SK-N-MC (cell line): ENCODE results near the gene DCAF11.

Experiments
- EZH2 ChIP-seq: fragments of 200-600 bp; sonication (generic); IDR thresholded peaks from one replicate; pipeline ENCODE4 v1.6.1; 2017; ENCODE audit warnings: antibody characterized with exemption
- FOXP2 ChIP-seq: optimal IDR thresholded peaks from 2 replicates; pipeline ENCODE3; 2011; ENCODE audit warnings: mild to moderate bottlenecking, moderate library complexity; ENCODE audit not compliant: insufficient read depth; ENCODE audit errors: extremely low read length, control extremely low read depth
- POLR2AphosphoS5 ChIP-seq: IDR thresholded peaks from 2 replicates; pipeline ENCODE4 v1.6.1; 2012; ENCODE audit warnings: mild to moderate bottlenecking, low read depth, low read length, borderline replicate concordance

DNA sequence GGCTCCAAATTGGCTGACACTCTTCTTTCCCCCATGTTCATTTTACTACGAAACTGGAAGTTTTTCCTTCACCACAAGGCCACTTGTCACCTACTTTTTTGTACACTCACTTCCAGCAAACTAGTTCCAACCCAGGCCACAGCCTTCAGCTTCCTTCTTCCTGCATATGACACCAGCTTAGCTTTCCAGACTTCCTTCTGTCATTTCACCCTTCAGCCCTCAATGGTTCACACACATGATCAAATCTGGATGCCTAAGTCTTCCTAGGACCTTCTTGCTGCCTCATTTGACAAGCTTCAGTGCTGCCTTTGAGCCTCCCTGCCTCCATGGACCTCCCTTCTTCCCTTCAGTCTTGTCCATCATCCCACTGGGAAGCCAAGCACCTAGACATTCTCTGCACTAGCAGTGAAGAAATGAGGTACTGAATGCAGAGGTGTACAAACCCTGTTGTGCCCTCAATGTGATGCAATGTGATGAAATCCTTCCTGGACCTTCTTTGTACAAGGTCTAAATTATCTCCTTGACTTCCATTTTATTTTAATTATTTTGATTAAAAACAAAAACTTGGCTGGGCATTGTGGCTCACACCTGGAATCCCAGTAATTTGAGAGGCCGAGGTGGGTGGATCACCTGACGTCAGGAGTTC is 53.0 kb downstream of the DCAF11 start:
- no peak for TF ChIP-seq EZH2
- no peak for TF ChIP-seq POLR2AphosphoS5
- no peak for TF ChIP-seq FOXP2
